Tibial artery (tissue), 4 donors: Measurements from ENCODE around the gene POMZP3.
A peak's percentile ranks its signal among the peaks of the same experiment; 100 is the strongest.
"Not testable (repeated sequence)": the region's sequence is repeated elsewhere in the genome, so short reads cannot be mapped to it uniquely, and the experiment has no call there.

Experiments
- DNase-seq, 2 donors: peaks; one replicate each; pipeline ENCODE4 v3.0.0-alpha.2; 2019
- H3K27ac ChIP-seq, 2 donors: fragments of 200-600 bp; sonication (generic) in 1 of 2; 1 replicate in 1 of 2; 2 replicates in 1 of 2; pipeline ENCODE4 v1.5.1; 2018 to 2019; ENCODE audit warnings: mild to moderate bottlenecking in 1 of 2
- H3K27me3 ChIP-seq, 2 donors: fragments of 200-600 bp; sonication (generic) in 1 of 2; one replicate each; pipeline versions ENCODE4 v1.5.1 to v1.6.0; 2016 to 2019
- H3K36me3 ChIP-seq, 3 donors: fragments of 200-600 bp; sonication (generic) in 2 of 3; one replicate each; pipeline ENCODE4 v1.5.1; 2016 to 2019; ENCODE audit warnings: mild to moderate bottlenecking in 2 of 3
- H3K4me1 ChIP-seq, 4 donors: fragments of 200-600 bp; sonication (generic) in 2 of 4; 1 replicate in 3 of 4; 2 replicates in 1 of 4; pipeline ENCODE4 v1.5.1; 2016 to 2019
- H3K4me3 ChIP-seq, 2 donors: fragments of 200-600 bp; sonication (generic) in 1 of 2; 1 replicate in 1 of 2; 2 replicates in 1 of 2; pipeline ENCODE4 v1.5.1; 2018 to 2019; ENCODE audit warnings: mild to moderate bottlenecking in 2 of 2
- H3K9me3 ChIP-seq, 3 donors: fragments of 200-600 bp; sonication (generic) in 1 of 3; one replicate each; pipeline ENCODE4 v1.5.1; 2016 to 2019
- intact Hi-C: fragments of 100-400 bp; cut with DNase I; formaldehyde crosslinking; loops from one replicate; pipeline ENCODE4 v1.15.0; 2023; ENCODE audit warnings: low total_unique reads
- TF ChIP-seq, protein P1 (sequence below), 2 experiments: fragments of 200-600 bp in 1 of 2; fragments of 450-650 bp in 1 of 2; IDR thresholded peaks; one replicate each; pipeline ENCODE4 v1.5.1; 2017 to 2019; ENCODE audit warnings: antibody characterized with exemption in 2 of 2, mild to moderate bottlenecking in 1 of 2, moderate library complexity in 1 of 2

Gene POMZP3

DNA sequence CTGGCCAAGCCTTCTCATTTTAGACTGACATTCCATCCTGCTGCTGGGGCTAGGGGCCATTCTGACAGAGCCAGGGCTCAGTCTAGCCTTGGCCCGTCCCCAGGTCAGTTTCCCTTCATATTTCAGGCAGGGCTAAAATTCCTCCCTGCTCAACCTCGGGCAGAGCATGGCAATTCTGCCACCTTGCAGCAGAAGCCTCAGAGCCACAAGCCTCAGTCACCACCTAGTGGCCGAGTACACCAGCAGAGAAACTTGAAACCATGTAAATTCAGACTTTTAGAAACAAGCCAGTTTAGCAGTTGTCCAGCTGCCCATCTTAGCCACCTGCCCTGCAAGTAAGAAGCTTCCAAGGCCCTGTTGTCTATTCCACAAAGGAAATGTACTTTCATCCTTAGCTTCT is 13.3 kb downstream of the POMZP3 start:
- DNase-seq: not testable (repeated sequence)

DNA sequence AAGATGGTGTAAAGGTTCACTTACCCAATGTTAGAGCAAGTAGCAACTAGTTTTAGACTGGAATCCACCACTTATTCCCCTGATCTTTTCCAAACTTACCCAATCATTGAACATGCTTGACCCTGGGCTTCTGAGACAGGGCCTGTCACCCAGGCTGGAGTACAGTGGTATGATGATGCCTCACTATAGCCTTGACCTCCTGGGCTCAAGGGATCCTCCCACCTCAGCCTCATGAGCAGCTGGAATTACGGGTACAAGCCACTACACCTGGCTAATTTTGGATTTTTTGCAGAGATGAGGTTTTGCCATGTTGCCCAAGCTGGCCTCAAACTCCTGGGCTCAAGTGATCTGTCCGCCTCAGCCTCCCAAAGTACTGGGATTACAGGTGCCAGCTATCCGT is 14.8 kb downstream of the POMZP3 start:
- intact Hi-C loops, H3K36me3 ChIP-seq, H3K4me1 ChIP-seq: not testable (repeated sequence)

More for the DNA sequence above, 13.3 kb downstream of the POMZP3 start:
- TF ChIP-seq, protein P1, sequence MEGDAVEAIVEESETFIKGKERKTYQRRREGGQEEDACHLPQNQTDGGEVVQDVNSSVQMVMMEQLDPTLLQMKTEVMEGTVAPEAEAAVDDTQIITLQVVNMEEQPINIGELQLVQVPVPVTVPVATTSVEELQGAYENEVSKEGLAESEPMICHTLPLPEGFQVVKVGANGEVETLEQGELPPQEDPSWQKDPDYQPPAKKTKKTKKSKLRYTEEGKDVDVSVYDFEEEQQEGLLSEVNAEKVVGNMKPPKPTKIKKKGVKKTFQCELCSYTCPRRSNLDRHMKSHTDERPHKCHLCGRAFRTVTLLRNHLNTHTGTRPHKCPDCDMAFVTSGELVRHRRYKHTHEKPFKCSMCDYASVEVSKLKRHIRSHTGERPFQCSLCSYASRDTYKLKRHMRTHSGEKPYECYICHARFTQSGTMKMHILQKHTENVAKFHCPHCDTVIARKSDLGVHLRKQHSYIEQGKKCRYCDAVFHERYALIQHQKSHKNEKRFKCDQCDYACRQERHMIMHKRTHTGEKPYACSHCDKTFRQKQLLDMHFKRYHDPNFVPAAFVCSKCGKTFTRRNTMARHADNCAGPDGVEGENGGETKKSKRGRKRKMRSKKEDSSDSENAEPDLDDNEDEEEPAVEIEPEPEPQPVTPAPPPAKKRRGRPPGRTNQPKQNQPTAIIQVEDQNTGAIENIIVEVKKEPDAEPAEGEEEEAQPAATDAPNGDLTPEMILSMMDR (IDR thresholded peaks at IDR 0.05): peak in 1 of 2 experiments; percentile 46
- H3K36me3 ChIP-seq, H3K27ac ChIP-seq, H3K4me1 ChIP-seq, H3K4me3 ChIP-seq, H3K9me3 ChIP-seq, H3K27me3 ChIP-seq, intact Hi-C loops: not testable (repeated sequence)

DNA sequence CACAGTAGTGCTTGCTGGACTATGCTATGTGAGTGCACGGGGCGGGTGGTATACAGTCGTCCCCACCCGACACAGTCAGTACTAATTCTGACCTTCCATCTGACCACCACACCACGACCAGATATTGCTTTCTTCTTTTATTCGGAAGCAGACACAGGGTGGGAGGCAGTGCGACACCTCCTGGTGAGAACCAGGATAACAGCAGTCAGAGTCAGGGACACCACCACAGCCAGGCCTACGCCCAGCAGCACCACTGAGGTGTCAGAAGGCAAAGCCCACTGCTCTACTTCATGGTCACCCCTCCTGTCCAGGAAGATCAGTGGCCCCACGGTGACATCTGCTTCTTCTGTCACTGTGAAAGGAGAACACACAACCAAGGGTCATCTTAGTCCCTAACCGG is 17.2 kb downstream of the POMZP3 start:
- H3K9me3 ChIP-seq, intact Hi-C loops, DNase-seq, H3K27ac ChIP-seq, H3K36me3 ChIP-seq, H3K4me1 ChIP-seq, H3K27me3 ChIP-seq, H3K4me3 ChIP-seq: not testable (repeated sequence)

More for the DNA sequence above, 14.8 kb downstream of the POMZP3 start:
- H3K9me3 ChIP-seq, H3K4me3 ChIP-seq, DNase-seq, H3K27ac ChIP-seq, H3K27me3 ChIP-seq: not testable (repeated sequence)

DNA sequence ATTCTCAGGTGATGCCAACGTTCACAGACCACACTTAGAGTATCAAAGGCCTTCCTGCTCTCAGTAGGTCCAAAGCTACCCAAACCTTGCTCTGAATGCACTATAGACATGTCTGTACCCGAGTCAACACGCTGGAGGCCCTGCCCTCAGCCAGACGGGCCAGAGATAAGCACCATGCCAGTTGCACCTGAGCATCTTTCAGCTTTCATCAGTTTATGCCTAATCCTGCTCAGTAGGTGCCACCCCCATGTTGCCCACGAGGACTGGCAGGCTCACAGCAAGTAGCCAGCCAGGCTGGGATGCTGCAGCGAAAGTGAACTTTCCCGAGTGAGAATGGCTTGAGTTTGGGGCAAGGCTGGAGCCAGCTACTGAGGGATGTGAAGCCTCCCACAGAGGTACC is 18.6 kb downstream of the POMZP3 start:
- H3K4me3 ChIP-seq, H3K27me3 ChIP-seq, DNase-seq, H3K27ac ChIP-seq, H3K36me3 ChIP-seq, H3K9me3 ChIP-seq, H3K4me1 ChIP-seq, intact Hi-C loops: not testable (repeated sequence)

DNA sequence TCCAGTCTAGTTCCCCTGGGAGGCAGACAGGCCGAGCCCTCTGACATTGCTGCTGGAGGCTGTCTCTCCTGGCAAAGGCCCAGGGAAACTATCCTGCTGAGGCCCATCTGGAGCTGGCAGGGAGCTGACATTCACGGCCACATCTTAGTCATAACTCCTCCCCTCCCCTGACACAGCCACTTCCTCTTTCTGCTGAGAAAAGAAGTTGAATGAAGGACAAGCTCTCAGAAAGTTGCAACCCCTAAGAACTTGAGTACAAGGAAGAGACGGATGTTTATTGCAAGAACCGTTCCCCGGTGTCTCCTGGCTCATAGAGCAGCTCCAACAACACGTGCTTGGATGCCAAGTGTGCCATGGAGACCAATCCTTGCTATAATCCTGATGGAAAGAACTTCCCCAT is 21.1 kb downstream of the POMZP3 start:
- intact Hi-C loops, H3K36me3 ChIP-seq, H3K27ac ChIP-seq, H3K9me3 ChIP-seq, H3K27me3 ChIP-seq, H3K4me1 ChIP-seq, H3K4me3 ChIP-seq: not testable (repeated sequence)
- peak; percentile 80 to 92 for DNase-seq

DNA sequence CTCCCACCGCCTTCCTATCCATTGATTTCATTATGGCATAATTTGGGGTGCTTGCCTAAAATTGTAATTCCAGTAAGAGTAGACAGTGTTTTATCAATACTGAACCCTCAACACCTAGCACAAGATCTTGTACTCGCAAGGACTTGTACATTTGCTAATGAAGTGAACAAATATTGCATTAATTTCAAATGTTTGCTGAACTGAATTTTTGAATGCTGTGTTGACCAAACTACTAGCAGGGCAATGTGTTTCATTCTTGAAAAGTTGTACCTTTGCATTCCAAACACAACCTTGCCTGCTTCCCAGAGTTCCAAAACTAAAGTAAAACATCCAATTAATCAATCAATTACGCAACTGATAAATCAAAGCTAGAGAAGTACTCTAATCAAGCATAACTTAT is 26.4 kb downstream of the POMZP3 start:
- H3K36me3 ChIP-seq, DNase-seq, H3K27ac ChIP-seq, H3K4me1 ChIP-seq, H3K4me3 ChIP-seq, H3K9me3 ChIP-seq, intact Hi-C loops, H3K27me3 ChIP-seq: not testable (repeated sequence)

DNA sequence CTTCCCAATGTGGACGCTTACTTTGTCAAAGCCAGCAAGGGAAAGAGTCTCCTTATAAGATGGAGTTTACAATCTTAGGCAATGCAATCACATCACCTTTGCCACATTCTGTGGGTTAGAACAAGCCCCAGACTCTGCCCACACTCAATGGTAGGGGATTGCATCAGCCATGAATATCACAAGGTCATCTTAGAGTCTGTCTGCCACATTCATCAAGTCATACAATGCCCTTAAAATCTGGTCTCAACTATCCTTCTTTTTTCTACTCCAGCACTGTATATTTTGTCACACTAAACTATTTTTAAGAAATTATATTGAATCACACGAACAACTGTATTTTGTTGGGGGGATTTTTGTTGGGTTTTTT is 27.0 kb downstream of the POMZP3 start:
- H3K4me1 ChIP-seq, H3K36me3 ChIP-seq, H3K27ac ChIP-seq, H3K4me3 ChIP-seq, DNase-seq, intact Hi-C loops, H3K27me3 ChIP-seq, H3K9me3 ChIP-seq: not testable (repeated sequence)

DNA sequence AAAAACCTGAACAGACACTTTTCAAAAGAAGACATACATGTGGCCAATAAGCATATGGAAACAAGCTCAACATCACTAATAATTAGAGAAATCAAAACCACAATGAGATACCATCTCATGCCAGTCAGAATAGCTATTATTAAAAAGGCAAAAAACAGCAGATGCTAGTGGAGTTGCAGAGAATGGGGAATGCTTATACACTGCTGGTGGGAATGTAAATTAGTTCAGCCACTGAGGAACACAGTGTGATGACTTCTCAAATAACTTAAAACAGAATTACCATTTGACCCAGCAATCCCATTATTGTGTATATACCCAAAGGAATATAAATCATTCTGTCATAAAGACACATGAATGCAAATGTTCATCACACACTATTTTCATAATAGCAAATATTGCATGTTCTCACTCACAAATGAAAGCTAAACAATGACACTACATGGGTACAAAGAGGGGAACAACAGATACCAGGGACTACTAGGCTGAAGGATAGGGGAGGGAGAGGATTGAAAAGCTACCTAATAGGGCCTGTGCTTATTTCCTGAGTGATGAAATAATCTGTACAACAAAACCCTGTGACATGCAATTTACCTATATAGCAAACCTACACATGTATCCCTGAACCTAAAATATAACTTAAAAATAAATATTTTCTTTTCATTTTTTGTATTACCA is 28.4 kb downstream of the POMZP3 start:
- H3K36me3 ChIP-seq, H3K4me3 ChIP-seq, H3K9me3 ChIP-seq, H3K27me3 ChIP-seq, DNase-seq, H3K4me1 ChIP-seq, intact Hi-C loops, H3K27ac ChIP-seq: not testable (repeated sequence)

DNA sequence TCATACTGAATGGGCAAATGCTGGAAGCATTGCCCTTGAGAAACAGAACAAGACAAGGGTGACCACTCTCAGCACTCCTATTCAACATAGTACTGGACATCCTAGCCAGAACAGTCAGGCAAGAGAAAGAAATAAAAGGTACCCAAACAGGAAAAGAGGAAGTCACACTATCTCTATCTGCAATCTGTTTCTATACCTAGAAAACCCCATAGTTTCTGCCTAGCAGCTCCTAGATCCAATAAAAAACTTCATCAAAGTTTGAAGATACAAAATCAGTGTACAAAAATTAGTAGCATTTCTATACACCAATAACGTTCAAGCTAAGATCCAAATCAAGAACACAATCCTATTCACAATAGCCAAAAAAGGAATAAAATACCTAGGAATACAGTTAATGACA is 29.8 kb downstream of the POMZP3 start:
- H3K36me3 ChIP-seq, DNase-seq, H3K27me3 ChIP-seq, H3K4me3 ChIP-seq, H3K9me3 ChIP-seq, intact Hi-C loops, H3K4me1 ChIP-seq, H3K27ac ChIP-seq: not testable (repeated sequence)

DNA sequence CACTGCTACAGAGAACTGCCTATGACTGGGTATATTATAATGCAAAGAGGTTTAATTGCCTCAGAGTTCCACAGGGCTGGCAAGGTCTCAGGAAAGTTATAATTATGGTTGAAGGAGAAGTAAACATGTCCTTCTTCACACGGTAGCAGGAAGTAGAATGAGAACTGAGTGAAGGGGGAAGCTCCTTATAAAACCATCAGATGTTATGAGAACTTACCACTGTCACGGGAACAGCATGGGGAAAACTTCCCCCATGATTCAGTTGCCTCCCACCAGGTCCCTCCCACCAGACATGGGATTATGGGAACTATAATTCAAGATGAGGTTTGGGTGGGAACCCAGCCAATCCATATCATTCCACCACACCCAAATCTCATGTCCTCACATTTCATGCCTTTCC is 34.4 kb downstream of the POMZP3 start:
- H3K4me1 ChIP-seq, H3K36me3 ChIP-seq, intact Hi-C loops, H3K9me3 ChIP-seq, H3K27ac ChIP-seq, DNase-seq, H3K4me3 ChIP-seq, H3K27me3 ChIP-seq: not testable (repeated sequence)

DNA sequence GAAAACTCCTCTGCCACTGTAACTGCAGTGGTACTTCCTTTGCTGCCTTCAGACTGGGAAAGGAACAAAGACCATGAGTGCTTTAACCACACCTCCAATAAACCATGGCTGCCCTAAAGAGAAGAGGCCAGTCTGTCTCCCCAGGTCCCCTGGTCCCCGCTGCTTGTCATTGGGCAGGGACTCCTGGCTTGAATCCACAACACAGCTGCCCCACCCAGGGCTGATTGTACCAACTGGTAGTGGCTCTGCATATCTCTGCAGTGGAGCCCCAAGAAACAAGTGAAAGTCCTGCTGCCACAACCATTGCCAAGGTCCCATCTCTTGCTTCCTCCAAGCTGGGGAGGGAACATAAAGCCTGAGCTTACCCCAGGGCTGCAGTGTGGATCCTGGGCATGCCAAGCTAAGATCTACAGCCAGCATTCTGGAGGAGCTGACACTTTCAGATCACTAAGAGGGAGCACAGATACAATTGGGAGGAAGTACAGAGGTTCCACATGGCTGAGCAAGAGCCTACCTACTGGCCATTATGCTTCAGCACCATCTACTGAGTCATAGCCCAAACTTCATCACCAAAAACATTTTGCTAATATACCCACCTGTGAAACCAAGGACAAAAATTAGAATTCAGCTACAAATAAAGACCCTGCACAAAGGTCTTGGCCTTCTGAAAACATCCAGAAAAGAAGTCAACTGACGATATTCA is 35.3 kb downstream of the POMZP3 start:
- DNase-seq, H3K9me3 ChIP-seq, H3K4me3 ChIP-seq, H3K27ac ChIP-seq, H3K36me3 ChIP-seq, H3K27me3 ChIP-seq, intact Hi-C loops, H3K4me1 ChIP-seq: not testable (repeated sequence)

DNA sequence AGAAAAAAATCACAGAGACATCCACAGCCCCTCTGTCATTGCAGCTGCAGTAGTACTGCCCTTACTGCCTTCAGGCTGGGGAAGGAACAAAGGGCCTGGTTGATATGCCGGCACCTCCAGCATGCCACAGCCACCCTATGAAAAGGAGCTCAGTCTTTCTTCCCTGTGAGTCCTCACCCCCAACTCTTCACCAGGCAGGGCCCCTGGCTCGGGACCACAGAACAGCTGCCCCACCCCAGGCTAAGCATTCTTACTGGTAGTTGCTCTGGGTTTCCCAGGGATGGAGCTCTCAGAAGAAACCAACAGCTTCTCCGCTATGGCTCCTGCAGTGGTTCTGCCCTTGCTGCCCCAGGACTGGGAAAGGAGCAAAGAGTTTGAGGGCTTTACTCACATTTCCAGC is 36.0 kb downstream of the POMZP3 start:
- H3K36me3 ChIP-seq, DNase-seq, H3K9me3 ChIP-seq, H3K4me1 ChIP-seq, H3K4me3 ChIP-seq, H3K27ac ChIP-seq, intact Hi-C loops, H3K27me3 ChIP-seq: not testable (repeated sequence)

DNA sequence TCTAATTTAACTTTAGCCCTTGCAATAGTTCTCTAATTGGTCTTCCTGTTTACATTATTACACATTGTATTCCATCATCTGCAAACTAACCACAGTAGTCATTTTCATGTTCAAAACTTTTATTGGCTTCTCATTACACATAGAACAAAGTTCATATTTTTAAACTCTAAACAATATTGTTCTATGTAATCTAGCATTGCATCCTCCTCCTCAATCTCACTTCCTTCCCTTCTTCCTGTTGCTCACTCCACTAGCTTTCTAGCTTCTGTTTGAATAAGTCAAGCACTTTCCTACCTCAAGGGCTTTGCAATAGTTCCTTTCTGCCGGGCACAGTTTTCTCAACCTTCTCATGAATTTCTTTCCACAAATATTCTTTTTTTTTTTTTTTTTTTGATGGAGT is 38.5 kb downstream of the POMZP3 start:
- H3K4me3 ChIP-seq, H3K27ac ChIP-seq, intact Hi-C loops, H3K36me3 ChIP-seq, H3K9me3 ChIP-seq, H3K27me3 ChIP-seq, DNase-seq: not testable (repeated sequence)
- peaks cover 0 to 21% (median 4%) of the 10 kb centered on the region in 4 donors for H3K4me1 ChIP-seq
